ENCODE data around the gene PGPEP1.

- TF ChIP-seq CTCF (IDR thresholded peaks at IDR 0.05) (no peak), POLR2A (IDR thresholded peaks at IDR 0.05) (no peak)
These were observed 21.2 kb downstream of the PGPEP1 start for GRCh38 chr19:18361646-18362045.

Data from esophagus squamous epithelium (tissue), 4 donors.